ENCODE measurements around the gene TLR5.

DNA sequence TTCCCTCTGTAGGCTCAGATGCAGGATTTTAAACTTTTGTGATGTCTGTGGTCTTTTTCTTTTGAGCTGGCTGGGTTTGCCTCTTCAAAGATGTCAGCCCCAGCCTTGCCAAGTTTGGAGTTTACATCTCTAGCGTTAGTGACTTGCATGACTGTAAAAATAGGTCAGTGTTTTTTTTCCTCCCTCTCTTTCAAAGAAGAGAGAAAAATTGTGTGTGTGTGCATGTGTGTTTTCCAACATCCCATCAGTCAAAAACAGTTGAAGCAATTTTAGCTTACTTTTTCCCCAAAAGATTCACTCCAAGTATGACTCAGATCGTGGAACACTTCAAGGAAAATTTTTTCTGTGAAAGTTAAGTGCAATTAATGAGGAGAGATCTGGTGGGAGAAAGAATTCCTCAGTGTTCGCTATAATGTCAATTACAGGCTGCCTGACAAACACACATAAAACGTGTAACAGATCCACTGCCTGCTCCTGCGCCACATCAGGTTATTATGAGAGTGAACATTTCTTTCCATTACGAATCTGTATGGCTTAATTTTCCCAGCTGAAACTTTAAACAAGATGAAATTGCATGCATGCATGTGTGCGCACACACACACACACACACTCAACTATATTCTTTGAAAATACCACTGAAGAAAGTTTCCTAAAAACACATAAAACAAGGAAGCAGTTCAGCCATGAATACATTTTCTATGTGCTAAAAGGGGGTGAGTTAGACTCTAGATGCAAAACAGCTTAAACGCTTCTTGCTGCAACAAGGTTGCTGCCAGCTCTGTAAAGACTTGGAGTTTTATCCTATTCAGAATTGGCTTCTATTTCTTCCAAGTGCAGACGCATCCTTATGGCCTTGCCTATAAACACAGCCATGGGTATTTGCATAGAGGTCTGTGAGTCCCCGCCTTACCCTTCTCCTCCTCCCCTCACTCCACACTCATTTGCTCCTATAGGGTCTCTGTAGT is 55.5 kb downstream of the TLR5 start:
- TF ChIP-seq, protein P1, sequence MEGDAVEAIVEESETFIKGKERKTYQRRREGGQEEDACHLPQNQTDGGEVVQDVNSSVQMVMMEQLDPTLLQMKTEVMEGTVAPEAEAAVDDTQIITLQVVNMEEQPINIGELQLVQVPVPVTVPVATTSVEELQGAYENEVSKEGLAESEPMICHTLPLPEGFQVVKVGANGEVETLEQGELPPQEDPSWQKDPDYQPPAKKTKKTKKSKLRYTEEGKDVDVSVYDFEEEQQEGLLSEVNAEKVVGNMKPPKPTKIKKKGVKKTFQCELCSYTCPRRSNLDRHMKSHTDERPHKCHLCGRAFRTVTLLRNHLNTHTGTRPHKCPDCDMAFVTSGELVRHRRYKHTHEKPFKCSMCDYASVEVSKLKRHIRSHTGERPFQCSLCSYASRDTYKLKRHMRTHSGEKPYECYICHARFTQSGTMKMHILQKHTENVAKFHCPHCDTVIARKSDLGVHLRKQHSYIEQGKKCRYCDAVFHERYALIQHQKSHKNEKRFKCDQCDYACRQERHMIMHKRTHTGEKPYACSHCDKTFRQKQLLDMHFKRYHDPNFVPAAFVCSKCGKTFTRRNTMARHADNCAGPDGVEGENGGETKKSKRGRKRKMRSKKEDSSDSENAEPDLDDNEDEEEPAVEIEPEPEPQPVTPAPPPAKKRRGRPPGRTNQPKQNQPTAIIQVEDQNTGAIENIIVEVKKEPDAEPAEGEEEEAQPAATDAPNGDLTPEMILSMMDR (IDR thresholded peaks at IDR 0.05) = no peak
- TF ChIP-seq POLR2AphosphoS5 (IDR thresholded peaks at IDR 0.05) (no peak), POLR2A (IDR thresholded peaks at IDR 0.05) (no peak)
